Stimulated activated naive CD8-positive, alpha-beta T cell treated with anti-CD3 and anti-CD28 coated beads, Interleukin-15, Interleukin-2, amounts not matched to agents 100 U/mL and 50 U/mL, for 24 hours (primary cell): ENCODE measurements around the gene FAM89B.

Source experiments
- ATAC-seq: fragments of 150-1000 bp; cut with Tn5 transposase; one replicate; pipeline ENCODE4 v1.10.0; 2021
- DNase-seq: peaks from one replicate; pipeline ENCODE4 v3.0.0; 2021

Gene FAM89B

GRCh38 chr11:65588199-65589054, 16.1 kb downstream of the FAM89B start:
- ATAC-seq (peak; percentile 85), DNase-seq (peak; percentile 88)

- peak; percentile 59 for ATAC-seq
- peak; percentile 79 for DNase-seq
These were observed 17.3 kb downstream of the FAM89B start for GRCh38 chr11:65589444-65590239.

- ATAC-seq: no peak
These were observed 18.0 kb downstream of the FAM89B start for GRCh38 chr11:65590240-65590738.

GRCh38 chr11:65591939-65592857, 19.9 kb downstream of the FAM89B start:
- no peak for ATAC-seq
- DNase-seq: no peak

More at GRCh38 chr11:65590240-65590738, 18.0 kb downstream of the FAM89B start:
- no peak for DNase-seq

- DNase-seq: no peak
- ATAC-seq: no peak
These were observed 20.6 kb downstream of the FAM89B start for GRCh38 chr11:65592858-65593517.

- peak; percentile 70 for DNase-seq
- ATAC-seq: no peak
These were observed 21.4 kb downstream of the FAM89B start for GRCh38 chr11:65593518-65594414.

- no peak for ATAC-seq
- no peak for DNase-seq
These were observed 22.8 kb downstream of the FAM89B start for GRCh38 chr11:65595131-65595530.

- ATAC-seq: no peak
- DNase-seq: no peak
These were observed 23.4 kb downstream of the FAM89B start, which contains the start of gene KCNK7 for GRCh38 chr11:65595543-65596281. Gene KCNK7 (minus strand): TSS chr11:65595800. CDS start chr11:65595772, 28 bp downstream.

GRCh38 chr11:65596520-65596919, 24.2 kb downstream of the FAM89B start:
- ATAC-seq: no peak
- no peak for DNase-seq

GRCh38 chr11:65598258-65598699, 25.9 kb downstream of the FAM89B start:
- no peak for ATAC-seq

GRCh38 chr11:65599216-65599954, 27.0 kb downstream of the FAM89B start:
- ATAC-seq (no peak), DNase-seq (no peak)

More at GRCh38 chr11:65598258-65598699, 25.9 kb downstream of the FAM89B start:
- DNase-seq: no peak

- no peak for ATAC-seq
- no peak for DNase-seq
These were observed 27.6 kb downstream of the FAM89B start for GRCh38 chr11:65599955-65600246.

- ATAC-seq: no peak
- no peak for DNase-seq
These were observed 31.9 kb downstream of the FAM89B start for GRCh38 chr11:65604258-65604657.

- peak; percentile 37 for DNase-seq
- ATAC-seq: peak; percentile 40
These were observed 34.7 kb downstream of the FAM89B start for GRCh38 chr11:65606876-65607613.

GRCh38 chr11:65607614-65608426, 35.5 kb downstream of the FAM89B start:
- ATAC-seq (no peak), DNase-seq (no peak)

- DNase-seq: no peak
- no peak for ATAC-seq
These were observed 36.9 kb downstream of the FAM89B start for GRCh38 chr11:65609229-65609628.

GRCh38 chr11:65609665-65610064, 37.3 kb downstream of the FAM89B start:
- ATAC-seq: no peak
- no peak for DNase-seq
